Karpas-422 (cell line): Measurements from ENCODE around the gene SGCA. TPM values are rescaled to one million over a fixed set of nuclear protein-coding genes. Genes with fewer than 3 reads are reported as not detected.

Experiments used
- DNase-seq: peaks from one replicate; pipeline ENCODE4 v3.0.0-alpha.2; 2015
- H2AFZ ChIP-seq: fragments of 200-600 bp; sonication (generic); 2 replicates; pipeline ENCODE4 v1.6.1; 2014; ENCODE audit warnings: antibody characterized with exemption, low read length, mixed read lengths
- H3K27ac ChIP-seq: fragments of 200-600 bp; sonication (generic); 2 replicates; pipeline ENCODE4 v1.5.1; 2014; ENCODE audit warnings: mild to moderate bottlenecking, low read length, moderate library complexity
- H3K27me3 ChIP-seq: fragments of 200-600 bp; sonication (generic); 2 replicates; pipeline ENCODE4 v1.6.1; 2014; ENCODE audit warnings: low read length, mixed read lengths
- H3K36me3 ChIP-seq: fragments of 200-600 bp; sonication (generic); 2 replicates; pipeline ENCODE4 v1.6.1; 2014; ENCODE audit warnings: low read length, mixed read lengths; ENCODE audit not compliant: insufficient read depth
- H3K4me1 ChIP-seq: fragments of 200-600 bp; sonication (generic); 2 replicates; pipeline ENCODE4 v1.6.1; 2014; ENCODE audit warnings: mild to moderate bottlenecking, low read length, mixed read lengths
- H3K4me2 ChIP-seq: fragments of 200-600 bp; sonication (generic); 2 replicates; pipeline ENCODE4 v1.6.1; 2014; ENCODE audit warnings: low read length, low read depth, mild to moderate bottlenecking; ENCODE audit not compliant: poor library complexity, severe bottlenecking
- H3K4me3 ChIP-seq: fragments of 200-600 bp; sonication (generic); 2 replicates; pipeline ENCODE4 v1.5.1; 2014; ENCODE audit warnings: mild to moderate bottlenecking, antibody characterized with exemption, low read length, mixed read lengths
- H3K79me2 ChIP-seq: fragments of 200-600 bp; sonication (generic); 2 replicates; pipeline ENCODE4 v1.6.1; 2014; ENCODE audit warnings: mild to moderate bottlenecking, low read length, mixed read lengths
- H3K9ac ChIP-seq: fragments of 200-600 bp; sonication (generic); 2 replicates; pipeline ENCODE4 v1.6.0; 2014; ENCODE audit warnings: low read length
- H3K9me2 ChIP-seq: fragments of 200-600 bp; sonication (generic), shearing (Covaris generic); replicated peaks from 2 replicates; pipeline ENCODE4 v1.6.0; 2014; ENCODE audit warnings: mild to moderate bottlenecking, low read length, moderate library complexity; ENCODE audit not compliant: insufficient read depth
- H3K9me3 ChIP-seq: fragments of 300-700, 200-600 bp; sonication (generic); 2 replicates; pipeline ENCODE4 v1.6.1; 2014; ENCODE audit warnings: low read length, mixed read lengths
- H4K20me1 ChIP-seq: fragments of 200-600 bp; sonication (generic); 2 replicates; pipeline ENCODE4 v1.6.1; 2014; ENCODE audit warnings: mild to moderate bottlenecking, antibody characterized with exemption, low read length, low read depth; ENCODE audit not compliant: insufficient read depth
- total RNA-seq: library from RNA; depleted of rRNA; stranded (reverse); fragments of >200 nt; shearing (Covaris generic); gene quantifications from 2 replicates; pipeline ENCODE4 v1.2.3, GENCODE V29; 2014; ENCODE audit warnings: low replicate concordance

Gene SGCA
- total RNA-seq, 1 experiment from 2014 or later = not detected

DNA sequence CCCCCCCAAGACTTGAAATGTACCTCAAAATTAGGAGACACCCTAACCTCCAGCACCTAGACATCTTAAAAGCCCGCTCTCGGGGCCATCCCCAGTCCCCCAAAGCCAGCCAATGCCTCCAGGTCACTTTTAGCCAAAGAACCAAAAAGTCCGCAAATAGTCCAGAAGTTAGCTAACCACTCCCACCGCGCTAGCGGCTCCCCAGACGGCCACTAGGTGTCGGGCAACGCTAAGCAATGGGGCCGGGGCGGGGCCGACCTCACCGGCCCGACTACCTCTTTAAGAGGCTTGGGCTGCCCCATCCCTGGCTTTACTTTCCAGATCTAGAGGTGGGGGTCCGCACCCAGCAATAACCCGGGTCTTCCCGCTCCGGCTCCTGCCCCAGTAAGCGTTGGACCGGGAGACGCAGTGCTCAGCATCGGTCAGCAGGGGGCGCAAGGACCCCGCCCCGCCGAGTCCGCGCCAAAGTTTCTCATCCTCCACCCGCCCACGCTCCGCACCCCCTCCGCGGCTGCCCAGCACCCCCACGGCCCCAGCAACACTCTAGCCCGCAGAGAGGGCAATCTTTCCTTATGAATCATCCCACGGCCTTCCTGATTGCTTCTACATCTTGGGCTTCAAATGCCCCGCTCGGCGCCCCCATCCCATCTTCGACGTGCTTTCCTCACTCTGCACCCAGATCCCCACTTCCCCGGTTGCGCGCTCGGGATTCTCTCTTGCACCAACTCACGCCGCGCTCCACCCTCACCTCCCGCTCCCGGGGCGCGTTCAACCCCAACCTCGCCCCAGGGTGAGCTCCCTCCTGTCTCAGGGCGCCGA lies 34.9 kb downstream of the SGCA start:
- H3K9me2 ChIP-seq = no peaks in the 10 kb centered on the region
- no peaks in the 10 kb centered on the region for H4K20me1 ChIP-seq
- peak overlapping the region; percentile 62 for H3K4me2 ChIP-seq
- no peak overlapping the region; the same call in 1 of the 2 replicates for H3K4me3 ChIP-seq
- no peaks in the 10 kb centered on the region for H3K27me3 ChIP-seq
- no peak overlapping the region for H3K27ac ChIP-seq
- H3K4me1 ChIP-seq = peaks cover 9% of the 10 kb centered on the region; the same call in 1 of the 2 replicates
- H3K36me3 ChIP-seq = no peaks in the 10 kb centered on the region
- H3K79me2 ChIP-seq = no peaks in the 10 kb centered on the region
- no peak overlapping the region for H3K9ac ChIP-seq
- no peak overlapping the region for H2AFZ ChIP-seq
- H3K9me3 ChIP-seq = no peaks in the 10 kb centered on the region
- DNase-seq = peak; percentile 93

DNA sequence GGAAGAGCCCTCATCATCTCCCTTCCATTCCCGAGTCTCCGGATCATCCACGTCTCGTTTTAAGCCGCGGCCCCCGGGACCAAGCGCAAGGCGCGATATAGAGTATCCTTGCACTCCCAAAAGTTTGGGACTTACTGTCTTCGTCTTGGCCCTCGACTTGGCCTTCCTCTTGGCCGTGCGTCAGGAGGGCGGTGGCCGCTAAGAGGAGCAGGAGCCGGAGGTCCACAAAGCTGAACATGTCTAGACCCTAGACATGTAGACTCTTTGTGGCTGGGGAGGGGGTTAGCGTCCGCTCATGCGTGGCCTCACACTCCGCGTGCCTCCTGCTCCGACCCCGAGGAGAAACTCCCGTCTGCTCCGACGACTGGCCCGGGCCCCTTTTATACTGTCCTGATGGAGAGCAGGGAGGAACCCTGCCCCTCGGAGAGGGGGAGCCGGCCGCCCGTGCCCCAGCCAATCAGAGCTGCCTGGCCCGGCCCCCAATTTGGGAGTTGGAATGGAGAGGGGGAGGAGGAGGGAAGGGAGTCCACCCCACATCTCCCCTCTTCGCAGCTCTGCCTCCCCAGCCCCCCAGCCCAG lies 35.6 kb downstream of the SGCA start, which contains the start of gene COL1A1:
Gene COL1A1 (minus strand): TSS at position 356 of the 579 bp plus-strand sequence. CDS start 118 bp downstream, at position 238.
- no peak within 1 kb of the TSS for H2AFZ ChIP-seq
- no peak within 1 kb of the TSS for H3K9ac ChIP-seq
- peaks cover 9% of the 10 kb centered on the region; the same call in 1 of the 2 replicates for H3K4me1 ChIP-seq

DNA sequence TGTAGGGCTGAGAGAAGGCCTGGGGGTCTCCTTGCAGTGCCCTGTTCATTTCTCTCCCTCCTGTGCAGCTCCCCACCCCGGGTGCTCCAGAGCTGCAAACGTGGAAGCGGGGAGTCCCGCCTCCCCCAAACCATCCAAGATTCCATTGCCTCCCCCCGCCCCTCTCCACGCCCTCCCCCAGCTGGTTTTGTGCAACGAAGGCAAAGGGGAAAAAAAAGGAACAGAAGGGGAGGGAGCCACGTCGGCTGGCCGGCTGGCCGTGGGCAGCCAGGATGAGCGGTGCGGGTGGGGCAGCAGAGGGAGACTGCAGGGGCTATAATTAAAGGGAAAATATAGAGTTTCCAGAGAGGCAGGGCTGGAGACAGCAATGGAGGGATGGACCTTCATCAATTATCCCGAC lies 37.3 kb downstream of the SGCA start:
- Histone ChIP-seq H2AFZ (no peak overlapping the region), H3K27me3 (no peaks in the 10 kb centered on the region), H3K9me3 (no peaks in the 10 kb centered on the region), H3K36me3 (no peaks in the 10 kb centered on the region), H3K27ac (no peak overlapping the region), H3K4me3 (no peak overlapping the region), H3K4me1 (peaks cover 9% of the 10 kb centered on the region; the same call in 1 of the 2 replicates), H3K9ac (no peak overlapping the region), H4K20me1 (no peaks in the 10 kb centered on the region), H3K79me2 (no peaks in the 10 kb centered on the region), H3K4me2 (no peak overlapping the region), H3K9me2 (no peaks in the 10 kb centered on the region)
- DNase-seq = no peak

More for the DNA sequence above, 35.6 kb downstream of the SGCA start, which contains the start of gene COL1A1:
- Histone ChIP-seq H3K79me2 (no peaks in the 10 kb centered on the region), H3K9me3 (no peaks in the 10 kb centered on the region), H3K4me3 (no peak within 1 kb of the TSS; the same call in 1 of the 2 replicates), H3K4me2 (peak within 1 kb of the TSS; percentile 62), H3K9me2 (no peaks in the 10 kb centered on the region), H4K20me1 (no peaks in the 10 kb centered on the region), H3K27ac (no peak within 1 kb of the TSS), H3K36me3 (no peaks in the 10 kb centered on the region), H3K27me3 (no peaks in the 10 kb centered on the region)
- DNase-seq = no peak

DNA sequence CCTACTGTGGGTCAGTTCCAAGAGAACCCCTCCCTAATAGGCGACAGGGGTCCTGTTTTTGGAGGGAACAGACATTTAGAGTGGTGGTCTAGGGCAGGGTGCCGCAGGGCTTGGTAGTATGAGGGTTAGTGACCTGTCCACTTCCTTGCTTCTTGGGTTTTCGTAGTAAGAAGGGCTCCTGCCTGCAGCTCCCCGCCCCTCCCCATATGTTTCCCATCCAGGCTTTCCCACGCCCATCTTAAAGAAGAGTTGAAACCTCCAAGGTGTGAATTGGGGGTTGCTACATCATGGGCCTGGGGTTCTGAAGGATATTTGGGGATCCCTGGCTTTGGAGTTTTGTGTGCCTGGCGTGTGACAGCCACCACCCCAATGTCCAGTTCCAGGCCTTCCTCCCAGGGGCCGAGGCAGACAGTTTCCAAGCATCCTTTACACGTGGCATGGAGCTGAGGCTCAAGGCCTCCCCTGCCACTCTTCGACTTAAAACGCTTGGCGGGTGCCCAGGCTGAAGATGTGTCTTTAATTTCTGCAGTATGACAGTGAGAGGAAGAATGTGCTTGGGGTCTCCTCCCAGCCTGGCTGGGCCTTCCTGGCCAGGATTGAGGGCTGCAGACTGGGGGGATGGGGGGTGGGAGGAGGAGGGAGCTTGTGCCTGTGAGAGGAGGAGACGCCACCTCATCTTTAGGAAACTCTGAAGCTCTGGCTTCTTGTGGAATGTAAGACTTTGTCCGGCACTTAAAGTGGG lies 38.0 kb downstream of the SGCA start:
- no peak overlapping the region for H3K4me2 ChIP-seq
- H3K9me3 ChIP-seq = no peaks in the 10 kb centered on the region
- peaks cover 9% of the 10 kb centered on the region; the same call in 1 of the 2 replicates for H3K4me1 ChIP-seq
- no peaks in the 10 kb centered on the region for H3K9me2 ChIP-seq
- DNase-seq = no peak
- no peaks in the 10 kb centered on the region for H3K79me2 ChIP-seq
- H2AFZ ChIP-seq = no peak overlapping the region
- no peak overlapping the region for H3K27ac ChIP-seq
- H4K20me1 ChIP-seq = no peaks in the 10 kb centered on the region
- H3K36me3 ChIP-seq = no peaks in the 10 kb centered on the region
- H3K4me3 ChIP-seq = no peak overlapping the region
- no peak overlapping the region for H3K9ac ChIP-seq
- no peaks in the 10 kb centered on the region for H3K27me3 ChIP-seq

DNA sequence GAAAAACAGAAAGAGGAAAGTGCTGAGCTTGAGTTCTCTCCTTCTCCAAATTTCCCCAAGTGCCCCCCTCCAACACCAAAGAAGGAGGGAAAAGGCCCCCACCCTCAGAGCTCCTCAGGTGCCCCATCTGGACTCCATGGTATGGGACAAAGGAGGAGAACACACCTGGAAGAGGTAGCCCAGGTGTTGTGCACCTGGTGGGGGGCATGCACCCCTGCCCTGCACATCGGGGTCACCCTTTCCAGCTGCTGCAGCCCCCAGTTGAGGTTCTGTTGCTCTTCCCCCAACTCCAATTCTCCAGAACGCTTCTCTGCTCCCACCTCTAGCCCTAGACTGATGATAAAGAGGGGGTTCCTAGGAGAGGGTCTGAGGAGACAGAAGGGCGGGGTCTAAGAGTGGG lies 38.6 kb downstream of the SGCA start:
- Histone ChIP-seq H3K4me3 (no peak overlapping the region), H3K4me2 (no peak overlapping the region), H4K20me1 (no peaks in the 10 kb centered on the region), H3K9ac (no peak overlapping the region), H3K9me3 (no peaks in the 10 kb centered on the region), H3K4me1 (peaks cover 9% of the 10 kb centered on the region; the same call in 1 of the 2 replicates), H3K27me3 (no peaks in the 10 kb centered on the region), H3K36me3 (no peaks in the 10 kb centered on the region), H3K9me2 (no peaks in the 10 kb centered on the region), H3K27ac (no peak overlapping the region), H3K79me2 (no peaks in the 10 kb centered on the region), H2AFZ (no peak overlapping the region)
- no peak for DNase-seq

DNA sequence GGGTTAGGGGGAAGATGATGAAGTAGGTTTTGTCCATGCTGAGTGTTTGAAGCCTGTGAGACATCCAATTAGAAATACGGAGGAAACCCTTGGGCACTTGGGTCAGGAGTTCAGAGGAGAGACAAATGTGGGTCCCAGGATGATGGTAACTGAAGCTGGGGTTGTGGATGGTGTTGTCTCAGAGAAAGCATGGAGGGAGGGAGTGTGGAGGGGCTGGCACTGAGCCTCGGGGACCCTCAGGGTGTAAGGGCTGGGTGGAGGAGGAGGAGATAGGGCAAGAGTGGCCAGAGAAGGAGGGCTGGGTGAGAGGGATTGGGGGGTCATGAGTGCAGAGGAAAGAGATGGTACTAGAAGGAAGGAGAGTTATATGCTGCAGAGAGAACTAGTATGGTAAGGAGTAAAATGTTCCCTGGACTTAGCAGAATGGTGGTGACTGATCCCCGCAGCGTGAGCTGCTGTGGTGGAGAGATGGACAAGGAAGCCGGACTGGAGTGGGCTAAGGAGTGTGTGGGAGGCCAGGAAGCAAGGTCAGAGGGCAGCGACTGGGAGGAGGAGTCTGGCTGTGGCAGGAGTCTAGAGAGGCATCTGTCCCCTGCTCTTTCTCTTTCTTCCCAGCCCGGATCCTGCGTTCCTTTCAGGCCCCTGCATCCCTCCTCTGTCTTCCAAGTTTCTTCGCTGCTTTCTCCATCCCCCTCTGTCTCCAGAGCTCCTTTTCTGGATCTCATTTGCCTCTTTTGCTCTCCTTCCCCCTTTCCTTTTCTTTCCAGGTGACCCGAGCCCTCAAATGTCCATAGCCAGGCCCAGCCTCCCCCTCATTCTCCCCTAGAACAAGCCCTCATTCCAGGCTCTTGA lies 39.5 kb downstream of the SGCA start:
- H3K79me2 ChIP-seq = no peaks in the 10 kb centered on the region
- H2AFZ ChIP-seq = no peak overlapping the region
- H3K27ac ChIP-seq = no peak overlapping the region
- H3K9me3 ChIP-seq = no peaks in the 10 kb centered on the region
- peaks cover 4% of the 10 kb centered on the region; the same call in 1 of the 2 replicates for H3K4me1 ChIP-seq
- no peak overlapping the region for H3K9ac ChIP-seq
- no peaks in the 10 kb centered on the region for H3K9me2 ChIP-seq
- no peak overlapping the region for H3K4me2 ChIP-seq
- no peaks in the 10 kb centered on the region for H4K20me1 ChIP-seq
- no peak overlapping the region for H3K4me3 ChIP-seq
- H3K27me3 ChIP-seq = no peaks in the 10 kb centered on the region
- DNase-seq = no peak
- H3K36me3 ChIP-seq = no peaks in the 10 kb centered on the region

DNA sequence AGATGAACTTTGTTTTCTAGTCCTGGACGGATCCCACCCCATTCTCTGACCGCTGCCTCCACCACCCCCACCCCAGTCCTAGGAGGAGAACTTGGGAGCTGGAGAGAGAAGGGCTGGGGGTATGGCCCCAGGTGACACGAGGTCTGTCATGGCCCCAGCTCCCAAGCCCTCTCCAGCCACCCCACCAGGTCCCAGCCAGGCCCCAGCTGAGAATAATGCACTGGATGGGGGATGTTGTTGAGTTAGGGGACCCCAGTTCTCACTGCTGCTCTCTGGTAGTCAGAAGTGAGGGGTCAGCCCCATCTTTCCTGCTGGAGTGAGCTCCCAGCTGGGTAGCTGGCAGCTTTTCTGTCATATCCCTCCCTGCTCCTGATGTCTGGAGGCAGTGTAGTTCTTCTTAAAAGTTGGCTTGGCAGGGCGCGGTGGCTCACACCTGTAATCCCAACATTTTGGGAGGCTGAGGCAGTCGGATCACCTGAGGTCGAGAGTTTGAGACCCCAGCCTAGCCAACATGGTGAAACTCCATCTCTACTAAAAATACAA lies 40.2 kb downstream of the SGCA start:
- H2AFZ ChIP-seq = no peak overlapping the region
- no peaks in the 10 kb centered on the region for H3K9me3 ChIP-seq
- H3K27me3 ChIP-seq = no peaks in the 10 kb centered on the region
- no peaks in the 10 kb centered on the region for H4K20me1 ChIP-seq
- no peaks in the 10 kb centered on the region for H3K9me2 ChIP-seq
- no peak overlapping the region for H3K4me2 ChIP-seq
- H3K36me3 ChIP-seq = no peaks in the 10 kb centered on the region
- H3K4me3 ChIP-seq = no peak overlapping the region
- DNase-seq = no peak
- H3K9ac ChIP-seq = no peak overlapping the region
- H3K27ac ChIP-seq = no peak overlapping the region
- H3K4me1 ChIP-seq = no peaks in the 10 kb centered on the region
- no peaks in the 10 kb centered on the region for H3K79me2 ChIP-seq
